ENCODE data around the gene LAMA4. TPM values are rescaled to one million over a fixed set of nuclear protein-coding genes. Genes with fewer than 3 reads are reported as not detected.

LAMA4 gene
- total RNA-seq, 1 experiment from 2014 or later, result not detected

GRCh38 chr6:112289038-112289566 is 34.7 kb upstream of the LAMA4 start:
- peaks cover 9% of the 10 kb centered on the region for H3K4me1 Mint-ChIP-seq (ENCODE audit: low read depth, unreplicated experiment)

GRCh38 chr6:112288475-112288874 is 34.1 kb upstream of the LAMA4 start:
- H3K4me1 Mint-ChIP-seq (ENCODE audit: low read depth, unreplicated experiment), result peaks cover 9% of the 10 kb centered on the region
- Histone ChIP-seq H3K27me3 (replicated peaks; ENCODE audit: control insufficient read depth, insufficient read depth, low read length) (no peaks in the 10 kb centered on the region), H3K36me3 (ENCODE audit: control insufficient read depth, insufficient read depth, low read length) (no peaks in the 10 kb centered on the region), H3K9me3 (no peaks in the 10 kb centered on the region), H3K4me3 (ENCODE audit: low read depth, low read length) (no peak overlapping the region), H3K4me1 (peaks cover 5% of the 10 kb centered on the region)
- intact Hi-C loops (cut with micrococcal nuclease; ENCODE audit: unreplicated experiment), result no loop called here
- no TSS peak for BruUV-seq (replicated peaks)
- no peaks in the 10 kb centered on the region for H3K9me3 Mint-ChIP-seq (ENCODE audit: unreplicated experiment)
- CTCF ChIA-PET, result no interaction called here
- no peaks in the 10 kb centered on the region for H3K27me3 Mint-ChIP-seq (ENCODE audit: insufficient read depth, unreplicated experiment)
- no peaks in the 10 kb centered on the region for H3K36me3 Mint-ChIP-seq (ENCODE audit: insufficient read depth, unreplicated experiment)
- TF ChIP-seq CTCF (IDR thresholded peaks at IDR 0.05; ENCODE audit: insufficient read depth in 1 of 2, low read depth in 1 of 2, low read length in 1 of 2, severe bottlenecking in 1 of 2, unreplicated experiment in 1 of 2), result no peak
- no peak overlapping the region for H3K4me3 Mint-ChIP-seq (ENCODE audit: unreplicated experiment)
- no peak for DNase-seq
- POLR2A ChIA-PET, result no interaction called here
- H3K27ac Mint-ChIP-seq (ENCODE audit: unreplicated experiment), result no peak overlapping the region

More at GRCh38 chr6:112289038-112289566, 34.7 kb upstream of the LAMA4 start:
- Histone ChIP-seq H3K4me3 (ENCODE audit: low read depth, low read length) (no peak overlapping the region), H3K4me1 (no peaks in the 10 kb centered on the region), H3K36me3 (ENCODE audit: control insufficient read depth, insufficient read depth, low read length) (no peaks in the 10 kb centered on the region), H3K9me3 (no peaks in the 10 kb centered on the region), H3K27me3 (replicated peaks; ENCODE audit: control insufficient read depth, insufficient read depth, low read length) (no peaks in the 10 kb centered on the region)
- H3K4me3 Mint-ChIP-seq (ENCODE audit: unreplicated experiment), result no peak overlapping the region
- BruUV-seq (replicated peaks), result no TSS peak
- TF ChIP-seq CTCF (IDR thresholded peaks at IDR 0.05; ENCODE audit: insufficient read depth in 1 of 2, low read depth in 1 of 2, low read length in 1 of 2, severe bottlenecking in 1 of 2, unreplicated experiment in 1 of 2), result no peak
- H3K27me3 Mint-ChIP-seq (ENCODE audit: insufficient read depth, unreplicated experiment), result no peaks in the 10 kb centered on the region
- POLR2A ChIA-PET, result no interaction called here
- H3K9me3 Mint-ChIP-seq (ENCODE audit: unreplicated experiment), result no peaks in the 10 kb centered on the region
- no peak for DNase-seq
- CTCF ChIA-PET, result no interaction called here
- H3K27ac Mint-ChIP-seq (ENCODE audit: unreplicated experiment), result no peak overlapping the region
- no peaks in the 10 kb centered on the region for H3K36me3 Mint-ChIP-seq (ENCODE audit: insufficient read depth, unreplicated experiment)
- intact Hi-C loops (cut with micrococcal nuclease; ENCODE audit: unreplicated experiment), result no loop called here

- POLR2A ChIA-PET, result no interaction called here
- no peak overlapping the region for H3K4me3 Mint-ChIP-seq (ENCODE audit: unreplicated experiment)
- no TSS peak for BruUV-seq (replicated peaks)
Observed at GRCh38 chr6:112287577-112288225, 33.3 kb upstream of the LAMA4 start.

More at GRCh38 chr6:112287577-112288225, 33.3 kb upstream of the LAMA4 start:
- no peaks in the 10 kb centered on the region for H3K36me3 Mint-ChIP-seq (ENCODE audit: insufficient read depth, unreplicated experiment)
- no peaks in the 10 kb centered on the region for H3K36me3 ChIP-seq (ENCODE audit: control insufficient read depth, insufficient read depth, low read length)
- no peaks in the 10 kb centered on the region for H3K9me3 ChIP-seq
- H3K4me1 ChIP-seq, result peaks cover 13% of the 10 kb centered on the region
- intact Hi-C loops (cut with micrococcal nuclease; ENCODE audit: unreplicated experiment), result no loop called here
- peaks cover 16% of the 10 kb centered on the region for H3K4me1 Mint-ChIP-seq (ENCODE audit: low read depth, unreplicated experiment)
- no peaks in the 10 kb centered on the region for H3K27me3 Mint-ChIP-seq (ENCODE audit: insufficient read depth, unreplicated experiment)
- no peak overlapping the region for H3K4me3 ChIP-seq (ENCODE audit: low read depth, low read length)
- no peak for DNase-seq
- CTCF ChIA-PET, result no interaction called here
- no peaks in the 10 kb centered on the region for H3K9me3 Mint-ChIP-seq (ENCODE audit: unreplicated experiment)
- no peak for TF ChIP-seq CTCF (IDR thresholded peaks at IDR 0.05; ENCODE audit: insufficient read depth in 1 of 2, low read depth in 1 of 2, low read length in 1 of 2, severe bottlenecking in 1 of 2, unreplicated experiment in 1 of 2)
- H3K27ac Mint-ChIP-seq (ENCODE audit: unreplicated experiment), result no peak overlapping the region
- H3K27me3 ChIP-seq (replicated peaks; ENCODE audit: control insufficient read depth, insufficient read depth, low read length), result no peaks in the 10 kb centered on the region

Measured in Caco-2 (cell line).